Parathyroid adenoma (tissue), 2 donors: ENCODE results near the gene BCOR.

ENCODE experiments used
- H2AFZ ChIP-seq: fragments of 300-600 bp; sonication (generic); one replicate; pipeline ENCODE4 v1.7.0; 2017; ENCODE audit warnings: antibody characterized with exemption, mild to moderate bottlenecking
- H3K27ac ChIP-seq: fragments of 300-600 bp; sonication (generic); one replicate; pipeline ENCODE4 v1.7.0; 2017
- H3K27me3 ChIP-seq: fragments of 300-600 bp; sonication (generic); one replicate; pipeline ENCODE4 v1.7.0; 2017; ENCODE audit warnings: low read length; ENCODE audit not compliant: control insufficient read depth, insufficient read depth
- H3K36me3 ChIP-seq: fragments of 300-600 bp; sonication (generic); one replicate; pipeline ENCODE4 v1.7.0; 2017; ENCODE audit warnings: low read length; ENCODE audit not compliant: control insufficient read depth, insufficient read depth
- H3K4me1 ChIP-seq: fragments of 300-600 bp; sonication (generic); one replicate; pipeline ENCODE4 v1.7.0; 2017; ENCODE audit warnings: control low read depth
- H3K4me2 ChIP-seq: fragments of 300-600 bp; sonication (generic); one replicate; pipeline ENCODE4 v1.7.0; 2017; ENCODE audit warnings: low read length
- H3K4me3 ChIP-seq: fragments of 300-600 bp; sonication (generic); one replicate; pipeline ENCODE4 v1.7.0; 2017; ENCODE audit warnings: low read depth, low read length
- H3K79me2 ChIP-seq: fragments of 300-600 bp; sonication (generic); one replicate; pipeline ENCODE4 v1.7.0; 2017; ENCODE audit warnings: control low read depth
- H3K9ac ChIP-seq: fragments of 300-600 bp; sonication (generic); one replicate; pipeline ENCODE4 v1.7.0; 2017; ENCODE audit warnings: mild to moderate bottlenecking
- H3K9me3 ChIP-seq: fragments of 300-600 bp; sonication (generic); one replicate; pipeline ENCODE4 v1.7.0; 2017; ENCODE audit warnings: low read length; ENCODE audit not compliant: control insufficient read depth
- TF ChIP-seq, protein P1 (sequence below): fragments of 300-600 bp; sonication (generic); IDR thresholded peaks from one replicate; pipeline ENCODE4 v1.7.0; 2017; ENCODE audit warnings: antibody characterized with exemption, mild to moderate bottlenecking
- donor health status: primary hyperparathyroidism.

BCOR gene

DNA sequence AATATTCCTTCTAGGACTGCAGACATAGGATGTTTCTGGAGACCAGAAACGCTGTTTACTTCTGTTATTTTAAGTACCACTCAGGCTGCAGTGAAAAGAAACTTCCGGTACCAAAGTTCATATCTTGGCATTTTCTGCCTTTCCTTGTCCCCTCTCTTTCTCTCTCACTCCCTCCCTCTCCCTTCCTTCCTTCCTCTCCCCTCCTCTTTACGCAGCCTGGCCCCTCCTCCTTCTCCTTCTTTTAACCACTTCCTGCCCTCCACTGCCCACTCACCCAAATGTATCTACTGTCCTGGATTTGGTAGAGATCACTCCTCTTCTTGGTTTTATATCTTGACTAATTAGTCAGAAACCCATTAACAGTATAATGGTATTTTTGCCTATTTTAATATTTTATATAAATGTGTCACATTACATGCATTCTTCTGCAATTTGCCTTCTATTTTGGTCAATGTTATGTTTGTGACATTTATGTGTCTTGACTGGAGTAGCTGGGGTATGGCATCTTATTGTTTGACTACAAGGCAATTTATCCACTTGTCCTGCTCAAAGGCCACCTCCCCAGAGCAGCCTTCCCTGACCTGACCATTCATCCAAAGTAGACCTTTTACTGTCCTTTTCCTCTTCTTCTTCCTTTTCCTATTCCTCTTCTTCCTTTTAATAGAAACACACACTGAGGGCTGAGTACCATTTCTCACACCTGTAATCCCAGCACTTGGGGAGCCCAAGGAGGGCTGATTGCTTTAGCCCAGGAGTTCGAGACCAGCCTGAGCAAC, 56.9 kb downstream of the BCOR start:
- Histone ChIP-seq H3K79me2 (no peaks in the 10 kb centered on the region), H3K4me2 (no peak overlapping the region), H3K9ac (no peak overlapping the region), H3K4me3 (no peak overlapping the region), H3K9me3 (no peaks in the 10 kb centered on the region), H3K27me3 (no peaks in the 10 kb centered on the region), H3K36me3 (no peaks in the 10 kb centered on the region), H2AFZ (no peak overlapping the region), H3K27ac (no peak overlapping the region), H3K4me1 (no peaks in the 10 kb centered on the region)
- TF ChIP-seq, protein P1, sequence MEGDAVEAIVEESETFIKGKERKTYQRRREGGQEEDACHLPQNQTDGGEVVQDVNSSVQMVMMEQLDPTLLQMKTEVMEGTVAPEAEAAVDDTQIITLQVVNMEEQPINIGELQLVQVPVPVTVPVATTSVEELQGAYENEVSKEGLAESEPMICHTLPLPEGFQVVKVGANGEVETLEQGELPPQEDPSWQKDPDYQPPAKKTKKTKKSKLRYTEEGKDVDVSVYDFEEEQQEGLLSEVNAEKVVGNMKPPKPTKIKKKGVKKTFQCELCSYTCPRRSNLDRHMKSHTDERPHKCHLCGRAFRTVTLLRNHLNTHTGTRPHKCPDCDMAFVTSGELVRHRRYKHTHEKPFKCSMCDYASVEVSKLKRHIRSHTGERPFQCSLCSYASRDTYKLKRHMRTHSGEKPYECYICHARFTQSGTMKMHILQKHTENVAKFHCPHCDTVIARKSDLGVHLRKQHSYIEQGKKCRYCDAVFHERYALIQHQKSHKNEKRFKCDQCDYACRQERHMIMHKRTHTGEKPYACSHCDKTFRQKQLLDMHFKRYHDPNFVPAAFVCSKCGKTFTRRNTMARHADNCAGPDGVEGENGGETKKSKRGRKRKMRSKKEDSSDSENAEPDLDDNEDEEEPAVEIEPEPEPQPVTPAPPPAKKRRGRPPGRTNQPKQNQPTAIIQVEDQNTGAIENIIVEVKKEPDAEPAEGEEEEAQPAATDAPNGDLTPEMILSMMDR: no peak

DNA sequence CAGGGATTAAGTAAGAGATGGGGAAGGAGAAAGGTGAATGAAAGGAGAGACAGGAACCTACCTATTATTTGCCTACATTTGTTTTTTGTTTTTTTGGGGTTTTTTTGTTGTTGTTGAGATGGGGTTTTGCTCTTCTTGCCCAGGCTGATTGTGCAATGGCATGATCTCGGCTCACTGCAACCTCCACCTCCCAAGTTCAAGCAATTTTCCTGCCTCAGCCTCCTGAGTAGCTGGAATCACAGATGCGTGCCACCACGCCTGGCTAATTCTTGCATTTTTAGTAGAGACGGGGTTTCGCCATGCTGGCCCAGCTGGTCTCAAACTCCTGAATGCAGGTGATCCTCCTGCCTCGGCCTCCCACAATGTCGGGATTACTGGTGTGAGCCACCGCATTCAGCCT, 57.9 kb downstream of the BCOR start:
- Histone ChIP-seq H3K9me3 (no peaks in the 10 kb centered on the region), H3K27me3 (no peaks in the 10 kb centered on the region), H3K4me3 (no peak overlapping the region), H3K9ac (no peak overlapping the region), H3K79me2 (no peaks in the 10 kb centered on the region), H3K36me3 (no peaks in the 10 kb centered on the region), H3K4me2 (no peak overlapping the region), H3K4me1 (no peaks in the 10 kb centered on the region), H2AFZ (no peak overlapping the region), H3K27ac (no peak overlapping the region)
- TF ChIP-seq, protein P1: no peak

DNA sequence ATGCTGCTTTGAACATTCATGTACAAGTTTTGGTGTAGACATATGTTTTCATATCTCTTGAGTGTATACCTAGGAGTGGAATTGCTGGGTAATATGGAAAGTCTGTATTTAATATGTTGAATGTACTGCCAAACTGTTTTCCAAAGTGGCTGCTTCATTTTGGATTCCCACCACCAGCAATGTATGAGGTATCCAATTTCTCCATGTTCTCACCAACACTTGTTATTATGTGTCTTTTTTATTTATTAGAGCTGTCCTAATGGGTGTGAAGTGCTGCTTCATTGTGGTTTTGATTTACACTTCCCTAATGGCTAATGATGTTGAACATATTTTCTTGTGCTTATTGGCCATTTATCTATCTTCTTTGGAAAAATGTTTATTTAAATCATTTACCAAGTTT, 60.4 kb downstream of the BCOR start:
- Histone ChIP-seq H3K27ac (no peak overlapping the region), H3K9ac (no peak overlapping the region), H3K27me3 (no peaks in the 10 kb centered on the region), H3K79me2 (no peaks in the 10 kb centered on the region), H2AFZ (no peak overlapping the region), H3K4me3 (no peak overlapping the region), H3K4me2 (no peak overlapping the region), H3K4me1 (no peaks in the 10 kb centered on the region), H3K9me3 (no peaks in the 10 kb centered on the region), H3K36me3 (no peaks in the 10 kb centered on the region)
- TF ChIP-seq, protein P1: no peak

- Histone ChIP-seq H3K27ac (no peak overlapping the region), H3K9me3 (no peaks in the 10 kb centered on the region), H3K4me1 (no peaks in the 10 kb centered on the region), H3K79me2 (no peaks in the 10 kb centered on the region), H3K4me2 (no peak overlapping the region), H3K9ac (no peak overlapping the region), H3K36me3 (no peaks in the 10 kb centered on the region), H3K27me3 (no peaks in the 10 kb centered on the region), H2AFZ (no peak overlapping the region), H3K4me3 (no peak overlapping the region)
- TF ChIP-seq, protein P1: no peak
Observed at GRCh38 chrX:40035726-40036125, 62.0 kb downstream of the BCOR start.

GRCh38 chrX:40031911-40032310, 65.8 kb downstream of the BCOR start:
- Histone ChIP-seq H2AFZ (no peak overlapping the region), H3K27me3 (no peaks in the 10 kb centered on the region), H3K4me2 (no peak overlapping the region), H3K9ac (no peak overlapping the region), H3K36me3 (no peaks in the 10 kb centered on the region), H3K9me3 (no peaks in the 10 kb centered on the region), H3K4me1 (no peaks in the 10 kb centered on the region), H3K27ac (no peak overlapping the region), H3K4me3 (no peak overlapping the region), H3K79me2 (no peaks in the 10 kb centered on the region)
- TF ChIP-seq, protein P1: no peak
